ENCODE measurements around the gene EML1.
"Not testable (repeated sequence)": the region's sequence is repeated elsewhere in the genome, so short reads cannot be mapped to it uniquely, and the experiment has no call there.

The EML1 gene

DNA sequence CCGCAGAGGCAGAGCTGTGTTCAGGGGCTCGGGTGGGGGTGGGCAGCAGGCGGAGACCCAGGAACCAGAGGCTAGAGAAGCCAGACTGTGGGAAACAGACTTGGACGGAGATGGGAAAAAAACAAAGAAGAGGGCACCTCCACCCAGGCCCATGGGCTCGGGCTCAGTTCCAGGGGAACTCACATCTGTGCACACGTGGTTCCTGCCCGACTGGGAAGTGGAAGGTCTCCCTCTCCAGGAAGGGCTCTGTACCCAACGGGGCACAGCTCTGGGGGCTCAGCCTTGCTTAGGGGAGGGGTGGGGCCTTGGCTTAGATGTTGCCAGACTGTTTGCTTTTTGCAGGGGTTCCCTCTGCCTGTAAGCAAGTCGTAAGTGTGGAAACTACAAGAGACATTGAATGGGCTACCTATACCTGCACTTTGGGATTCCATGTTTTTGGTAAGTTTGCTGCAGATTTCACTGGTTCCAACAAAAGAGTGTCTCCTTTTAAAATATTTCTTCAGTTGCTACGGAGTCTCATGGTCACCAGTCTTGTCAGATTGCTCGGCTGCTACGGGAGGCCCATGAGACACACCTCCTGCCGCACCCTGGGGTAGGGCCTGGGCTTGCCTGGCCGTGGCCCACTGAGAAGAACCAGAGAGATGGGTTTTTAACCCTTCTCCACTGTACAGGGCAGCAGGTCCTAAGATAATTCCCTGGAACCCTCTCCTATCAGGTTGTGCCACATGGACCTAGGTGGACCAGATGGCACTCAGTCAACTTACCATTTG lies 144.4 kb downstream of the EML1 start:
- DNase-seq (ENCODE audit: low read depth in 2 of 2): no peak

DNA sequence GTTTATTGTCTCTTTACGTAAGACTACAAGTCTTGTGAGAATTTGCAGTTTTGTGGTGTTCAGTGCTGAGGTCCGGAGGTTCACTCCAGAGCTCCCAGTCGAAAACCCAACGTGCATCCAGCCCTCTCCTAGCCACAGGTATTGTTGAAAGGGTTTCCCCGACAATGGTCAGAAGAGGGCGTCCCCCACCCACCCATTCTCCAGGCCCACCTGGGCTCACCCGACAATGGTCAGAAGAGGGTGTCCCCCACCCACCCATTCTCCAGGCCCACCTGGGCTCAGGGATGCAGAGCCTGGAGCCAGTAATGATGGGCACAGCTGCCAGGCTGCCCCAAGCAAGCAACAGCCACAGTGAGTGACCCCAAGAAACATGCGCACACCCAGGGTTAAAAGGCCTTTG lies 145.2 kb downstream of the EML1 start:
- DNase-seq (ENCODE audit: low read depth in 2 of 2): no peak

DNA sequence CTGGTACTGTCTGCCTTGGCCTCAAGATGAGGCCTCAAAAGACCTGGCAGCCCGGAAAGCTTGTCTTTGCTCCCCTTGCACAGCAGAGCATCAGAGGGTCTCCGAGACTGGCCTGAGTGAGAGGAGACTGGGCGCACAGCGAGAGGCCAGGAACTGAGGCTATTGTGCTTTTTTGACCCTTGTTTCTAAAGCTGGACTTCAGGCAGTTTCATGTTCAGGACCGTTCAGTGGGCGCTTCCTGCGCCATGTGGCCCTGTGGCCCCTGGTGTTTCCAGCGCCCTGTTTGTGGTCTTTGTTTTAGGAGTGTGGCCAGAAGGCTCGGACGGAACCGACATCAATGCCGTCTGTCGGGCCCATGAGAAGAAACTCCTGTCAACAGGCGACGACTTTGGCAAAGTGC lies 145.7 kb downstream of the EML1 start:
- no peak for DNase-seq (ENCODE audit: low read depth in 2 of 2)

DNA sequence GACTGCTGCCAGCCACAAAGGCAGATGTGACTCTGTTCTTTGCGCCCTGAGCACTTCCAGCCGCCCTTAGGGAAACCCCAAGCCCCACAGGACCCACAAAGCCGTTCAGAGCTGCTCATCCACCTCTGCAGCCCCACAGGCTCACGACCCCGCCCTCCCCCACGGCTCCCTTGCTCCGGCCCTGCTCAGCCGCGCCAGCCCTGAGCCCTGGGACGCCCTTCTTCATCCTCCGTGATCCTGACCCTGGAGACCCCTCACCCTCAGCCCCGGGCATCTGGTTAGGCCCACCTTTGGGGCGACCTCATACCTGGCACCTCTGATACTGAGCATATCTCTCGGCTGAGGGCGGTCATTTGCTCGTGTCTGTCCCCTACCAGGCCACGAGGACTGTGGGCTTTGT lies 146.2 kb downstream of the EML1 start:
- DNase-seq (ENCODE audit: low read depth in 2 of 2): no peak

DNA sequence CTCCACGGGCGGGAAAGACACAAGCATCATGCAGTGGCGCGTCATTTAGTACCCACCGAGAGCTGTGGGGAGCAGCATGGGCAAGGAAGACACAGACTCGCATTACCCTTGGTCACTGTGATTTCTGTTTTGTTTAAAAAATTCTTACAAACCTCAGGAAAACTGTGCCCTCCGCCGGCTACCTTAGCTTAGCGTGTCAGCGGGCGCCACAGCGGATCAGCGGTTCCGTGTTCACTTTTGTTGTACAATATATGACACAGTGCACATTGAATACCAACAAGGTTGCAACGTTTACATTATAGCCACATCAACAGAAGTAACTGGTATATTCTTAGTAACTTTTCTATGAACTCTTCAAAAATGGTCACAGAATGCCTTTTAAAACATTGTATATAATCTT lies 146.9 kb downstream of the EML1 start:
- no peak for DNase-seq (ENCODE audit: low read depth in 2 of 2)

DNA sequence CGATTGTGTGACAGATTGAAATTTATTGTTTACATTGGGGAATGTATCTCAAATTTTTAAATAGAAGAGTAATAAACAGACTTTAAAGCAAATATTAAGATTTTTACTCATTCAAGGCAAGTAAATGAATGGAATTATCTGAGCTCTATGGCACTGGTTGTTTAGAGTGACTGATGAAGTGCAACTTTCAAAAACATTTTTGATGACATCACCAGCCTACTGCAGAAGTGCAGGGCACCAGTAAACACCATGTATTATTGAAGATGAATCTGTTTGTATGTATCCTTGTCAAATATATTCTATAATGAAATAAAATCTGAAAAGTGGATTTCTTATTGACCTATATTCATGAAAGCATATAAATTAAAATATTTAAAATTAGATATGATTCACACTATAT lies 148.0 kb downstream of the EML1 start:
- no peak for DNase-seq (ENCODE audit: low read depth in 2 of 2)

DNA sequence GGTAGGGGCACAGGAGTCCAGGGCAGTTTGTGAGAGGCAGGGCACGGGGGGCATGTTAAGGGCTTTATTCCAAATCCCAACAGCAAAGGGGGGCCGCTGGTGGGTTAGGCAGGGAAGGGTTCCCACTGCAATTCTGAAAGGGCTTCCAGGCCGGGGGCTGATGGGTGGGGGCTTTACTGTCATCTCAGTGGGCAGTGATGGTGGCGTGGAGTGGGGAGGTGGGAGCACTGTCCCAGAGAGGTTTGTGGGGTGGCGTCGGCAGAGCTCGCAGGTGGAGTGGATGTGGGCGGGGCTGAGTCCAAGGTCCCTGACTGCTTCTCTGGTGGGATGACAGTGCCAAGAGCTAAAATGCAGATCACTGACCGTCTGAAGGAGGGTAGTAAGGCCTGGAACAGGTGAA lies 150.4 kb downstream of the EML1 start:
- no peak for DNase-seq (ENCODE audit: low read depth in 2 of 2)

DNA sequence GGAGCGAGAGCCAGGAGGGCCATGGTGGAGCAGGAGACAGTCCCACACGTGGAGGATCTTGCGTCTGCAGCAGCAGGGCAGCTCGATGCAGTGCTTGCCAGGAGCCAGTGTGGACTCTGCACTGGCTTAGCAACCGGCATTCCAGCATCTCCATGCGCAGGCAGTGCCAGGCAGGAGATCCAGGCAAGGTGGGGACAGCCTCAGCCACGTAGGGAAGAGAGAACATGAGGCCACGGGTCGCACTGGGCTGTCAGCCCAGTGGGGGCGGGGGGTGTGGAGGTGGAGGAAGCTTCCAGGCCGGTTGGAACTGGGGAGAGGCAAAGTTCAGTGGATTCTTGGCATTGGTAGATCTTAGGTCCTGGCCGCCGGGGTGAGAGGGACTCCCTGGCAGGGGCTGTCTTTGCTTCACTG lies 151.0 kb downstream of the EML1 start:
- DNase-seq (ENCODE audit: low read depth in 2 of 2): no peak

DNA sequence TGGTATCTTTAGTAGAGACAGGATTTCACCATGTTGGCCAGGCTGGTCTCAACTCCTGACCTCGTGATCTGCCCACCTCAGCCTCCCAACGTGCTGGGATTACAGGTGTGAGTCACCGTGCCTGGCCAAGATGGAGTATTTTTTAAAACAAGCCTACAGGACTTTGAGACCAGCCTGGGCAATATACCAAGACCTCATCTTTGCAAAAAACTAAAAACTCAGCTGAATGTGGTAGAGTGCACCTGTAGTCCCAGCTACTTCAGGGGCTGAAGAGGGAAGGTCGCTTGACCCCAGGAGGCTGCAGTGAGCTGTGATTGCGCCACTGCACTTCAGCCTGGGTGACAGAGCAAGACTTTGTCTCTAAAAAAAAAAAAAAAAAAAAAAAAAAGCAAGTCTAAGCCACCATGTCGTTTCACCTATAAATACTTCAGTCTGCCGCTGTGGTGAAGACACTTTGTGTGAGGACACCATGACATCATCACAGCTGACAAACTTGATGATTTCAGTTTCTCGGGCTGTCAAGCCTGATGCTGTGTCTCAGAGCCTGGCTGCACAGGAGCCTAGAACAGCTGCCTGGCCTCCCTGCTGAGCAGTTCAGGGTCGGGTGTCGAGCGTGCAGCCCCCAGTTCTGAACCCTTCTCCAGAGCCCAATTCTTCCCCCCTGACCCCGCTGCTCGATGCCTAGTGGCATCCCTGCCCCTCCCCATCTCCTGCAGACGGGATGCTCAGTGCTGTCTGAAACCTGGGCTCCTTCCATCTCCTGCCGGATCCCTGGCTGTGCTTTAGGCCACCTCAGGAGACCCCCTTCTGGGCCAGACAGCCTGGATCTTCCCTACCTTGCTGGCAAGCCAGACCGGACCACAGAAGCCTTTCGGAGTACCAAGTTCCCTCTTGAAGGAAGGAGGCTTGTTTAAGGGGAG lies 152.8 kb downstream of the EML1 start:
- DNase-seq (ENCODE audit: low read depth in 2 of 2): no peak

DNA sequence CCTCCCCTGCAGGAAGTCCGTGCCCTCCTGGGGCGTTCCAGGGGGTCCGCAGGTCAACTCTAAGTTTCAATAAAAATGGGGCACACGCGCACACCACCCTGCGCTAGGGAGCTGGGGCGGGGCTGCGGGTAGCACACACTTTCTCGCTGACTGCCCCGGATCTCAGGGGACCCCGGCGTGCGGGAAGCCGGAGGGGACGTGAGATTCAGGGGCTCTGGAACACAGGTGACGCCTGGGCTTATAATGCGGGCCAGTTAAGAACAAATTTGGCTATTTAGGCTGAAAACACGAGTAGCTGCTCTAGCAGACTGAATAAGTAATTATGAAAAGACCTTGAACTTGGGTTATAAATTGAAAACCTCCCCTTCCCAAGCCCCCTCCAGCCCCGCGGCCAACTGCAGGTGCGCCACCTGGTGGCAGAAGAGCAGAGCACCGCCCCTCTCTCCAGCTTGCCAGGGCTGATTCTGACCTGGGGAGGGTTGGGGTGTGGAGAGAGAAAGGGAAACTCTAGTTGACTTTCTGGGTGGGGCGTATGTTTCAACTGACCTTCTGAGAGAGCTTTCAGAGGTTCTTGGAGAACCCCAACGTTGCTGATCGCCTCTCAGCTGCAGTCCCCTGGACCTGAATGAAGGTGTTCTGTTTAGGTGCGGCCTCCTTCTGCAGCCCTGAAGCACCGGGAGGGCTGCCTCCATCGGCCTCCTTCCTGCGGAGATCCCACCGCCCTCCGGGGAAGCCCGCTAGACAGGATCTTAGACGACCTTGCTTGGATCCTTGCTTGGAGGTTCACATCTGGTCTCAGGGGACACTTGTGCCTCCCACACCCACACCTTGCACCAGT lies 153.7 kb downstream of the EML1 start:
- peak; percentile 12 to 28 for DNase-seq (ENCODE audit: low read depth in 2 of 2)

DNA sequence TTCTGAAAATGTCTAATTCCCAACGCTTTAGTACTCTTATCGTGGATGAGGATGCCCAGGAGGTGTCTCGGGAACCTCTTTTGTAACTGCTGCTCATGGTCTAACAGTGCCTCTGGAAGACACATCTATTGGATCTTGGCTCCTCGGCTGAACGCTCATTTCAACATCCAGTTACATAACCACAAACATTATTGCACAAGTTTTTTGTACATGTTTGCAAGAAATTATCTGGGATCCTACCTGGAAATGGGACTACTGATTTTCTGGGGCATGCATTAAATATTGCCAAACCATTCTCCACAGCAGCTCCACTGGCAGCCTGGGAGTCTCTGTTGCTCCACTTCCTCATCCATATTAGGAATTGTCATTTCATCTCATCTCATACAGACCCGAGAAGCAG lies 154.5 kb downstream of the EML1 start:
- DNase-seq (ENCODE audit: low read depth in 2 of 2): no peak

DNA sequence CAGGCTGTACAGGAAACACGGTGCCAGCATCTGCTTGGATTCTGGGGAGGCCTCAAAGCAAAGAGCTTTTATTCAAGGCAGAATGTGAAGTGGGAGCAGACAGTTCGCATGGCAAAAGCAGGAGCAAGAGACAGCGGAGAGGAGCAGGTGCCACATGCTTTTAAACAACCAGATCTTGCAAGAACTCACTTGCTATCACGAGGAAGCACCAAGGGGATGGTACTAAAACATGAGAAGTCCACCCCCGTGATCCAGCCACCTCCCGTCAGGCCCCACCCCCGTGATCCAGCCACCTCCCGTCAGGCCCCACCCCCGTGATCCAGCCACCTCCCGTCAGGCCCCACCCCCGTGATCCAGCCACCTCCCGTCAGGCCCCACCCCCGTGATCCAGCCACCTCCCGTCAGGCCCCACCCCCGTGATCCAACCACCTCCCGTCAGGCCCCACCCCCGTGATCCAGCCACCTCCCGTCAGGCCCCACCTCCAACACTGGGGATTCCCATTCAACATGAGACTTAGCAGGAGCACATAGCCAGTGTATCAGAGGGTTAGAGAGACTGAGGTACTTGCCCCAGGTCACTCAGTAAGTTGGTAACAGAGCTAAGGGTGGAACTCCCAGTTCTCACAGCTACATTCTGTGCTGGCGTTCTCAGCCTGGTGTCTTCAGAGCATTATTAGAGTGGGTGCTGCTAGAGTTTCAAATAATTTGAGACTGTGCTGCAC lies 156.0 kb downstream of the EML1 start:
- DNase-seq (ENCODE audit: low read depth in 2 of 2): not testable (repeated sequence)

DNA sequence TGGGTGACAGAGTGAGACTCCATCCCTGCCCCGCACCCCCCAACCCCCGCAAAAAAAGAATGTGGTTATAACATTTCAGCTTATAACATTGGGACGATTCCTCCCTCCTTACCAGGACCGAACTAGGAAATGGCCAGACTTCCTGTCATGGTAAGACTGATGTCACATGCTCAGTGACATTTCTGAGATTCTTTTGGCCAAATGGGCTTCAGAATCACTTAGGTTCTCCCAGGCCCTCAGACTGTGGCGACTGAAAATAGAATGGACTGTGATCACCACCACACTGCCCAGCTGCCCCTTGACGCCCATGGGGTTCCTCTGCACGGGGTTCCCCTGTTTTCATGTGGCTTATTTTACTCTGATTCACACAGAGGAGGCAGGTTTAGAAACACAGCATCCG lies 157.0 kb downstream of the EML1 start:
- no peak for DNase-seq (ENCODE audit: low read depth in 2 of 2)

DNA sequence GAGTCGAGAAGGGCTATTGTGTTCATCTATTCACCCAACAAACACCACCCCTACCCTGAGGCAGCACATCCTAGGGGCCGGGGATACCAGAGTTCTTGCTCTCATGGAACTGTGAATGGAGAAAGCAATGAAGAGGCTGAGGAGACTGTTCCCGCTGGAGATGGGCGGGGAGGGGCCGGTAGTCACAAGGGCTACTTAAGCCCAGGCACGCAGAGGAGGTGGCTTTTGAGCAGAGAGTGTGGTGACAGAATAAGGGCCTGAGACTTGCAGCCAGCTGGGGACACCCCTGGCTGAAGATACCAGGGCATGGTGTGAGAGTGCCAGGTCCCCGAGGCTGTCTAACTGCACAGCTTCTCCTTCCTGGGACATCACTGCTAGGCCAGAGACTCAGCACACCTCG lies 157.9 kb downstream of the EML1 start:
- no peak for DNase-seq (ENCODE audit: low read depth in 2 of 2)

DNA sequence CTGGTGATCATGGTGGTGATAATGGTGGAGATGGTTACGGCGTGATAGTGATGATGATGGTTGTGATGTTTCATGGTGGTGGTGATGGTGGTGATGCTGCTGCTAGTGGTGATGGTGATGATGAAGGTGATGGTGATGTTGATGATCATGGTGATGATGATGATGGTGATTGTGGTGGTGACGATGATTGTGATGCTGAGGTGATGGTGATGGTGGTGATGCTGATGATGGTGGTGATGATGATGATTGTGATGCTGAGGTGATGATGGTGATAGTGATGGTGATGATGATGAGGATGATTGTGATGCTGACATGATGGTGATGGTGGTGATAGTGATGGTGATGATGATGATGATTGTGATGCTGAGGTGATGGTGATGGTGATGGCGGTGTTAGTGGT lies 158.8 kb downstream of the EML1 start:
- DNase-seq (ENCODE audit: low read depth in 2 of 2): no peak

DNA sequence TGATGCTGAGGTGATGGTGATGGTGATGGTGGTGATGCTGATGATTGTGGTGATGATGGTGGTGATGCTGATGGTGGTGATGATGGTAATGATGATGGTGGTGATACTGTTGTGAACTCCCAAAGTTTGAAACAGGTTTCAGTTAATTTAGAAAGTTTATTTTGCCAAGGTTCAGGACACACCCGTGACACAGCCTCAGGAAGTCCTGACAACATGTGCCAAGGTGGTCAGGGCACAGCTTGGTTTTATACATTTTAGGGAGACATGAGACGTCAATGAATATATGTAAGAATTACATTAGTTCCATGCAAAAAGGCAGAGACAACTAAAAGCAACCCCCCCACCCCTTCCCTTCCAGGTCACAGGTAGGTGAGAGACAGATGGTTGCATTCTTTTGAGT lies 159.2 kb downstream of the EML1 start:
- DNase-seq (ENCODE audit: low read depth in 2 of 2): no peak

DNA sequence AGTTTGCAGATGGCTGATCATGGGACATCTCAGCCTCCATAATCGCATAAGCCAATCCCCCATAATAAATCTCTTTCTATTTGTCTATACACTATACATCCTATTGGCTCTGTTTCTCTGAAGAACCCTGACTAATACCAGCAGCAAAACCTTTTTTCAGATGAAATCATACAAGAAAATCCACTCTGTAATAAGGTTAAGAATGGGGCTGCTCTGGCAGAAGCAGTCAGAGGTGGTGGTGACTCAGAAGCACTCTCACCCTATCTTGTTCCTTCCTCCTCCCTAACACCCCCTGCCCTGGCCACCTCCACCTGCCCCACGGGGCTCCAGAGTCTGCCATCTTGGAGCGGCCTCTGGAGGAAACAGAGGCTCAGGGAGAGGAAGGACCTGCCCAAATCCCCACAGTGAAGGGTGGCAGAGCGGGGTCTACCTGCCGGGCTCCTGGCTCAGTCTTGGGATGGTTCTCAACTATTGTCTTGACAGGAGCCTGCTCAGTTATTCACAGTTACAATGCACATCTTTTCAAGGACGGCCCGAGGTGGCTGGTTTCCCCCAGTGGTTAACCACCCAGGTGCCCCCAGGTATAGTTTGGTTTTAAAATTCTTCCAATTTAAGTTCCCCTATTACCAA lies 162.7 kb downstream of the EML1 start:
- no peak for DNase-seq (ENCODE audit: low read depth in 2 of 2)

DNA sequence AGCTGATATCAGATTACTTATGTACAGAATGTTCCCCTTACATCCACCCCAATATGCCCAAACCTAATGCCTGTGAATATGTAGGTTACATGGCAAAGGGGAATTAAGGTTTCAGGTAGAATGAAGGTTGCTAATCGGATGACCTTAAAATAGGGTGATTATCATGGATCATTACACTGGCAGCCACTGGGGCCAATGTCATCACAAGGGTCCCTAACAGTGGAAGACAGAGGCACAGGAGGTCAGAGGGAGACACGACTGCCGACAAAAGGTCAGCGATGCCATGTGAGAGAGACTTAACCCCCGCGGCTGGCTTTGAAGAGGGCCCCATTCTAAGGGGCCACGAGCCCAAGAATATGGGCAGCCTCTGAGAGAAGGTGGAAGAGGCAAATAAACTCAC lies 165.2 kb downstream of the EML1 start:
- no peak for DNase-seq (ENCODE audit: low read depth in 2 of 2)

DNA sequence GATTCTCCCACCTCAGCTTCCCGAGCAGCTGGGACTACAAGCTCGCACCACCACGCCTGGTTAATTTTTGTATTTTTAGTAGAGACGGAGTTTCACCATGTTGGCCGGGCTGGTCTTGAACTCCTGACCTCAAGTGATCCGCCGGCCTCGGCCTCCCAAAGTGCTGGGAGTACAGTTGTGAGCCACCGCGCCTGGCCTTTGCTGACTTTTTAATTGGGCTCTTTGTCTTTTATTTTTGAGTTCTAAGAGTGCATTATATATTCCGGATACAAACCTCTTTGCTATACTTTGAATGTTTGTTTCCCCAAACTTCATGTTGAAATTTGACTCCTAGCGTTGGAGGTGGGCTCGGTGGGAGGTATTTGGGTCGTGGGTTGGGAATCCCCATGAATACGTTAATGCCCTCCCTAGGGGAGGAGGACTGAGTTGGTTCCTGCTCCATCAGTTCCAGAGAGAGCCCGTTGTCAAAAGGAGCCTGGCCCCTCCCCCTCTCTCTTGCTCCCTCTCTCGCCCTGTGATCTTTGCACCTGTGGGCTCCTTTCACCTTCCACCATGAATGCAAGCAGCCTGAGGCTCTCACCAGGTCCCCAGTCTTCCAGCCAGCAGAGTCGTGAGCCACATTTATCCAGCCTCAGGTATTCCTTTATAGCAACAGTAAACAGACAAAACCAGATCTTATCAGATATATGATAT lies 168.8 kb downstream of the EML1 start:
- no peak for DNase-seq (ENCODE audit: low read depth in 2 of 2)

DNA sequence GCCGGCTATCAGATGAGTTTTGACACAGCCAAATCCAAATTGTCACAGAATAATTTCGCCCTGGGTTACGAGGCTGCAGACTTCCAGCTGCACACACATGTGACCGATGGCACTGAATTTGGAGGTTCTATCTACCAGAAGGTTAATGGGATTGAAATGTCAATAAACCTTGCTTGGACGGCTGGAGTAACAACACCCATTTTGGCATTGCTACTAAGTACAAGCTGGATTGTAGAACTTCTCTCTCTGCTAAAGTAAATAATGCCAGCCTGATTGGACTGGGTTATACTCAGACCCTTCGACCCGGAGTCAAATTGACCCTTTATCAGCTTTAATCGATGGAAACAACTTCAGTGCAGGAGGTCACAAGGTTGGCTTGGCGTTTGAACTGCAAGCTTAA lies 171.8 kb downstream of the EML1 start:
- DNase-seq (ENCODE audit: low read depth in 2 of 2): no peak

Data from stimulated activated CD8-positive, alpha-beta memory T cell treated with anti-CD3 and anti-CD28 coated beads, Interleukin-7, amount 100 ng/mL, for 4 hours (primary cell).